CD4-positive, alpha-beta T cell (primary cell): ENCODE data around the gene NPPC. TPM values are rescaled to one million over a fixed set of nuclear protein-coding genes. Genes with fewer than 3 reads are reported as not detected.

Experiments used
- ATAC-seq: fragments of 200-7000 bp; cut with Tn5 transposase; one replicate; pipeline ENCODE4 v1.10.0; 2022; ENCODE audit warnings: mild to moderate bottlenecking; ENCODE audit not compliant: poor library complexity
- CTCF ChIA-PET: fragments of 350-600 bp; sonication (Branson Sonifier 250); formaldehyde crosslinking; loops from one replicate; lab custom pipeline; 2021; ENCODE audit warnings: antibody characterized with exemption, inconsistent platforms; lab: Charles Lee
- POLR2A ChIA-PET: fragments of 350-600 bp; sonication (Branson Sonifier 250); formaldehyde crosslinking; loops from one replicate; lab custom pipeline; 2021; ENCODE audit warnings: antibody characterized with exemption, inconsistent platforms; lab: Charles Lee
- DNase-seq, 14 experiments: peaks; one replicate each; pipeline ENCODE4 v3.0.0-alpha.2; 2013 to 2020; ENCODE audit warnings: mixed read lengths in 2 of 14
- H3K27ac ChIP-seq, 2 donors: one replicate each; pipeline versions ENCODE4 v1.5.1 to v1.7.0; 2013; ENCODE audit warnings: low read length in 2 of 2, low read depth in 1 of 2, mild to moderate bottlenecking in 1 of 2
- H3K27me3 ChIP-seq, 2 experiments: 1 replicate in 1 of 2; 2 replicates in 1 of 2; pipeline versions ENCODE4 v1.6.1 to v1.7.0; 2013; ENCODE audit warnings: low read length in 2 of 2, control low read depth in 1 of 2, mild to moderate bottlenecking in 1 of 2, moderate library complexity in 1 of 2; ENCODE audit not compliant: insufficient read depth in 2 of 2, control insufficient read depth in 1 of 2
- H3K36me3 ChIP-seq: one replicate; pipeline ENCODE4 v1.6.1; 2013; ENCODE audit warnings: low read length, control low read depth; ENCODE audit not compliant: insufficient read depth
- H3K4me1 ChIP-seq: one replicate; pipeline ENCODE4 v1.6.1; 2013; ENCODE audit warnings: low read length, control low read depth; ENCODE audit not compliant: insufficient read depth
- H3K4me3 ChIP-seq: one replicate; pipeline ENCODE4 v1.5.1; 2013; ENCODE audit warnings: mild to moderate bottlenecking, low read length, moderate library complexity
- H3K9me3 ChIP-seq, 2 experiments: 1 replicate in 1 of 2; 2 replicates in 1 of 2; pipeline versions ENCODE4 v1.6.1 to v1.7.0; 2013; ENCODE audit warnings: low read length in 2 of 2, mild to moderate bottlenecking in 2 of 2, control low read depth in 1 of 2, moderate library complexity in 1 of 2; ENCODE audit not compliant: control insufficient read depth in 1 of 2, insufficient read depth in 1 of 2
- H3K27ac Mint-ChIP-seq: one replicate; pipeline ENCODE4 v1.8.0; 2020; ENCODE audit warnings: mixed read lengths
- H3K27me3 Mint-ChIP-seq: one replicate; pipeline ENCODE4 v1.8.0; 2021; ENCODE audit warnings: mixed read lengths
- H3K36me3 Mint-ChIP-seq: one replicate; pipeline ENCODE4 v1.8.0; 2021; ENCODE audit warnings: low read depth, mixed read lengths
- H3K4me1 Mint-ChIP-seq: one replicate; pipeline ENCODE4 v1.8.0; 2021; ENCODE audit warnings: low read depth, mixed read lengths
- H3K4me3 Mint-ChIP-seq: one replicate; pipeline ENCODE4 v1.8.0; 2020; ENCODE audit warnings: mild to moderate bottlenecking, mixed read lengths
- H3K9me3 Mint-ChIP-seq: one replicate; pipeline ENCODE4 v1.8.0; 2020; ENCODE audit warnings: mixed read lengths
- intact Hi-C, 2 experiments: fragments of 100-400 bp; cut with DNase I in 1 of 2; cut with micrococcal nuclease in 1 of 2; formaldehyde crosslinking; loops; one replicate each; pipeline versions ENCODE4 v1.15.1 to v1.9.0; 2023 to 2025; cut with DNase I, micrococcal nuclease
- total RNA-seq, 174 experiments: library from RNA in 2 of 174; stranded (reverse) in 2 of 174; gene quantifications; one replicate each; pipeline ENCODE4 v1.2.3 and lab custom pipeline; 2021 to 2026
- TF ChIP-seq, protein P1 (sequence below): fragments of 200-600 bp; IDR thresholded peaks from one replicate; pipeline ENCODE4 v1.8.0; 2022; ENCODE audit warnings: antibody characterized with exemption, mild to moderate bottlenecking

Gene NPPC
- total RNA-seq, 2 experiments from 2014 or later: 0.34 TPM; not detected in 1

- ChIA-PET CTCF (interaction anchor here (0.6 kb wide), 1 partner anchor 367 kb away, joined by 3 read pairs; no protein-coding TSS in a partner anchor), POLR2A (no interaction called here)
- no peak for ATAC-seq
- H3K4me3 ChIP-seq: no peak overlapping the region
- Mint-ChIP-seq H3K4me3 (no peak overlapping the region), H3K27ac (no peak overlapping the region), H3K4me1 (peaks cover 38% of the 10 kb centered on the region), H3K27me3 (no peaks in the 10 kb centered on the region), H3K36me3 (peaks cover 22% of the 10 kb centered on the region), H3K9me3 (peaks cover 2% of the 10 kb centered on the region)
- intact Hi-C loops: no loop called here
- no peaks in the 10 kb centered on the region for H3K9me3 ChIP-seq
- no peak overlapping the region for H3K27ac ChIP-seq
- no peak for DNase-seq
- peaks cover 11% of the 10 kb centered on the region for H3K4me1 ChIP-seq
- H3K27me3 ChIP-seq: no peaks in the 10 kb centered on the region
- peaks cover 4% of the 10 kb centered on the region for H3K36me3 ChIP-seq
- TF ChIP-seq, protein P1, sequence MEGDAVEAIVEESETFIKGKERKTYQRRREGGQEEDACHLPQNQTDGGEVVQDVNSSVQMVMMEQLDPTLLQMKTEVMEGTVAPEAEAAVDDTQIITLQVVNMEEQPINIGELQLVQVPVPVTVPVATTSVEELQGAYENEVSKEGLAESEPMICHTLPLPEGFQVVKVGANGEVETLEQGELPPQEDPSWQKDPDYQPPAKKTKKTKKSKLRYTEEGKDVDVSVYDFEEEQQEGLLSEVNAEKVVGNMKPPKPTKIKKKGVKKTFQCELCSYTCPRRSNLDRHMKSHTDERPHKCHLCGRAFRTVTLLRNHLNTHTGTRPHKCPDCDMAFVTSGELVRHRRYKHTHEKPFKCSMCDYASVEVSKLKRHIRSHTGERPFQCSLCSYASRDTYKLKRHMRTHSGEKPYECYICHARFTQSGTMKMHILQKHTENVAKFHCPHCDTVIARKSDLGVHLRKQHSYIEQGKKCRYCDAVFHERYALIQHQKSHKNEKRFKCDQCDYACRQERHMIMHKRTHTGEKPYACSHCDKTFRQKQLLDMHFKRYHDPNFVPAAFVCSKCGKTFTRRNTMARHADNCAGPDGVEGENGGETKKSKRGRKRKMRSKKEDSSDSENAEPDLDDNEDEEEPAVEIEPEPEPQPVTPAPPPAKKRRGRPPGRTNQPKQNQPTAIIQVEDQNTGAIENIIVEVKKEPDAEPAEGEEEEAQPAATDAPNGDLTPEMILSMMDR: no peak
Measured at GRCh38 chr2:231968820-231969219, 42.6 kb upstream of the NPPC start.

DNA sequence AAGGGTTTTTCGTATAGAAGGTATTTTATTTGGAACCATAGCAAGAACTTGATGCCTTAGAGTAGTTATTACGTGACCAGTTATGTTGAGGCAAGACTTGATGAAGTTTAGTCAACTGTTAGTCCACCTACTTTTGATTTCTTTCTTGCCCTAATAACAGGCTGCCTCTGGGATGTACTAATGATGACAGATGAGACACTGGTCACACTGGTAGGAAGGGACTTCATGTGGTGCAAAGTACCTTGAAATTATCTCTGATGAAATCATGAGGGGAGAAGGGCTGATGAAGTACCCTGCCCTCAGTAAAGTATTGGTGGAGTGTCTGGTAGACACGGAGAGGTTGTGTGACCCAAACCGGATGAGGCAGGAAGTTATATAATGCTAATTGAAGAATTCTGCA, 40.7 kb upstream of the NPPC start:
- POLR2A ChIA-PET: no interaction called here

GRCh38 chr2:231965102-231965501, 38.9 kb upstream of the NPPC start:
- peaks cover 63% of the 10 kb centered on the region for H3K4me1 Mint-ChIP-seq
- intact Hi-C loops: no loop called here
- H3K4me3 Mint-ChIP-seq: peak overlapping the region; percentile 70

More for the DNA sequence above, 40.7 kb upstream of the NPPC start:
- Histone ChIP-seq H3K4me1 (peaks cover 23% of the 10 kb centered on the region), H3K9me3 (no peaks in the 10 kb centered on the region), H3K4me3 (no peak overlapping the region), H3K27me3 (no peaks in the 10 kb centered on the region), H3K36me3 (no peaks in the 10 kb centered on the region), H3K27ac (no peak overlapping the region)
- no peaks in the 10 kb centered on the region for H3K27me3 Mint-ChIP-seq
- TF ChIP-seq, protein P1: no peak
- ATAC-seq: no peak
- CTCF ChIA-PET: no interaction called here
- H3K4me1 Mint-ChIP-seq: peaks cover 55% of the 10 kb centered on the region
- intact Hi-C loops: no loop called here
- no peak overlapping the region for H3K27ac Mint-ChIP-seq
- H3K4me3 Mint-ChIP-seq: peak overlapping the region; percentile 36
- peaks cover 2% of the 10 kb centered on the region for H3K9me3 Mint-ChIP-seq
- DNase-seq: no peak
- H3K36me3 Mint-ChIP-seq: peaks cover 23% of the 10 kb centered on the region

More at GRCh38 chr2:231965102-231965501, 38.9 kb upstream of the NPPC start:
- peaks cover 32% of the 10 kb centered on the region for H3K36me3 Mint-ChIP-seq
- Histone ChIP-seq H3K4me3 (no peak overlapping the region), H3K36me3 (no peaks in the 10 kb centered on the region), H3K27ac (no peak overlapping the region), H3K9me3 (no peaks in the 10 kb centered on the region), H3K27me3 (no peaks in the 10 kb centered on the region), H3K4me1 (peaks cover 31% of the 10 kb centered on the region)
- ATAC-seq: no peak
- peak in 2 of 14 experiments; percentile 12 to 17 for DNase-seq
- H3K27ac Mint-ChIP-seq: no peak overlapping the region
- no peaks in the 10 kb centered on the region for H3K27me3 Mint-ChIP-seq
- POLR2A ChIA-PET: no interaction called here
- CTCF ChIA-PET: no interaction called here
- TF ChIP-seq, protein P1: no peak
- H3K9me3 Mint-ChIP-seq: peaks cover 2% of the 10 kb centered on the region
